Esophagus muscularis mucosa (tissue), 4 donors: ENCODE data around the gene MOXD1.

Source experiments
- EP300 ChIP-seq: sonication (generic); formaldehyde crosslinking; IDR thresholded peaks from one replicate; pipeline ENCODE4 v1.6.1; 2017; ENCODE audit warnings: antibody characterized with exemption
- POLR2A ChIP-seq: fragments of 450-650 bp; IDR thresholded peaks from one replicate; pipeline ENCODE4 v1.6.1; 2017; ENCODE audit warnings: antibody characterized with exemption, moderate library complexity, mild to moderate bottlenecking, low read depth
- POLR2AphosphoS5 ChIP-seq, 2 donors: sonication (generic); formaldehyde crosslinking; IDR thresholded peaks; one replicate each; pipeline ENCODE4 v1.6.1; 2017; ENCODE audit warnings: antibody characterized with exemption in 2 of 2
- TF ChIP-seq, protein P1 (sequence below), 3 experiments: fragments of 200-600 bp in 2 of 3; fragments of 450-650 bp in 1 of 3; sonication (generic) in 2 of 3; IDR thresholded peaks; one replicate each; pipeline ENCODE4 v1.5.1; 2017 to 2019; ENCODE audit warnings: antibody characterized with exemption in 3 of 3, mild to moderate bottlenecking in 2 of 3, moderate library complexity in 1 of 3

DNA sequence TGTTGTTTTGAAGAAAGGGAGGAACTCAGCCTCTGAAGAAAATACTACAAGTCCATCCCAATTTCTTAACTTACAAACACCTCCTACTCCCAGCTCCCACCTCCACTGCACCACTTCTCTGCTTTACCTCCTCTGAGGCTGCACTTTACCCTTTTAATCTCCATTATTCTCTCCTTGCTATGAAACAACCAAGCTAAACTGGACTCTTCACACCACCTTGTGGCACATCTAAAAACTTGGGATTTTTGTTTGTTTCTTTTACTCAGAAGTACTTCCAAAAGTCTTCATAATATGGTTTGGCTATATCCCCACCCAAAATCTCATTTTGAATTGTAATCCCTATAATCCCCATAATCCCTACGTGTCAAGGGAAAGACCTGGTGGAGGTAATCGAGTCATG lies 142.2 kb downstream of the MOXD1 start:
- TF ChIP-seq POLR2AphosphoS5 (IDR thresholded peaks at IDR 0.05) (no peak), POLR2A (no peak), EP300 (no peak)
- TF ChIP-seq, protein P1, sequence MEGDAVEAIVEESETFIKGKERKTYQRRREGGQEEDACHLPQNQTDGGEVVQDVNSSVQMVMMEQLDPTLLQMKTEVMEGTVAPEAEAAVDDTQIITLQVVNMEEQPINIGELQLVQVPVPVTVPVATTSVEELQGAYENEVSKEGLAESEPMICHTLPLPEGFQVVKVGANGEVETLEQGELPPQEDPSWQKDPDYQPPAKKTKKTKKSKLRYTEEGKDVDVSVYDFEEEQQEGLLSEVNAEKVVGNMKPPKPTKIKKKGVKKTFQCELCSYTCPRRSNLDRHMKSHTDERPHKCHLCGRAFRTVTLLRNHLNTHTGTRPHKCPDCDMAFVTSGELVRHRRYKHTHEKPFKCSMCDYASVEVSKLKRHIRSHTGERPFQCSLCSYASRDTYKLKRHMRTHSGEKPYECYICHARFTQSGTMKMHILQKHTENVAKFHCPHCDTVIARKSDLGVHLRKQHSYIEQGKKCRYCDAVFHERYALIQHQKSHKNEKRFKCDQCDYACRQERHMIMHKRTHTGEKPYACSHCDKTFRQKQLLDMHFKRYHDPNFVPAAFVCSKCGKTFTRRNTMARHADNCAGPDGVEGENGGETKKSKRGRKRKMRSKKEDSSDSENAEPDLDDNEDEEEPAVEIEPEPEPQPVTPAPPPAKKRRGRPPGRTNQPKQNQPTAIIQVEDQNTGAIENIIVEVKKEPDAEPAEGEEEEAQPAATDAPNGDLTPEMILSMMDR (IDR thresholded peaks at IDR 0.05), result peak in 2 of 3 experiments; percentile 10 to 15
